ENCODE measurements around the gene MAD1L1. TPM values are rescaled to one million over a fixed set of nuclear protein-coding genes. Genes with fewer than 3 reads are reported as not detected.

Gene MAD1L1
- total RNA-seq, 1 experiment from 2014 or later: 38.5 TPM

GRCh38 chr7:1812509-1813393 is 420.0 kb downstream of the MAD1L1 start:
- H3K4me2 ChIP-seq (ENCODE audit: low read length): no peak overlapping the region
- H3K27ac ChIP-seq (ENCODE audit: low read depth, low read length): no peak overlapping the region
- no peaks in the 10 kb centered on the region for H3K9me3 ChIP-seq (ENCODE audit: control insufficient read depth in 1 of 2, insufficient read depth in 1 of 2, low read depth in 1 of 2, low read length in 2 of 2)
- ChIA-PET RAD21 (ENCODE audit: low non-redundant PET in 1 of 2, low total read pairs in 2 of 2, uncharacterized antibody in 2 of 2, unreplicated experiment in 2 of 2) (no interaction called here), CTCF (no interaction called here), POLR2A (no interaction called here)
- no peaks in the 10 kb centered on the region for H3K79me2 ChIP-seq (ENCODE audit: insufficient read depth, low read length)
- no peak overlapping the region for H3K4me3 ChIP-seq (replicated peaks in 1 of 2; ENCODE audit: low read depth in 1 of 2, low read length in 2 of 2)
- TF ChIP-seq CTCF (IDR thresholded peaks at IDR 0.05 in 2 of 3, conservative IDR thresholded peaks at IDR 0.05 in 1 of 3; ENCODE audit: borderline replicate concordance in 1 of 3, insufficient read depth in 1 of 3, low read depth in 2 of 3, low read length in 2 of 3): 0 out of 6 replicates have a peak, but pooled peaks of 1 of the 3 experiments have one; percentile 2
- TF ChIP-seq ZFX (IDR thresholded peaks at IDR 0.05): no peak
- no peak overlapping the region for H2AFZ ChIP-seq (ENCODE audit: low read depth, low read length, poor library complexity, severe bottlenecking)
- DNase-seq (ENCODE audit: low read depth, low spot score) (no peak), ATAC-seq (peak; percentile 61; the same call in 1 of the 2 replicates)
- no peaks in the 10 kb centered on the region for H3K9me2 ChIP-seq (ENCODE audit: insufficient read depth)
- H3K36me3 ChIP-seq (ENCODE audit: control insufficient read depth in 1 of 2, insufficient read depth in 2 of 2, low read length in 2 of 2): no peaks in the 10 kb centered on the region
- H3K27me3 ChIP-seq (ENCODE audit: insufficient read depth, low read length): no peaks in the 10 kb centered on the region
- H3K9ac ChIP-seq (ENCODE audit: low read length): no peak overlapping the region
- H4K20me1 ChIP-seq (ENCODE audit: insufficient read depth): no peaks in the 10 kb centered on the region
- intact Hi-C loops (cut with micrococcal nuclease): no loop called here
- no peaks in the 10 kb centered on the region for H3K4me1 ChIP-seq (ENCODE audit: control insufficient read depth in 1 of 2, insufficient read depth in 2 of 2, low read length in 2 of 2)
- no TSS peak for BruUV-seq (replicated peaks)

- Histone ChIP-seq H3K9me2 (ENCODE audit: insufficient read depth) (no peaks in the 10 kb centered on the region), H3K27ac (ENCODE audit: low read depth, low read length) (no peak overlapping the region), H3K4me3 (replicated peaks in 1 of 2; ENCODE audit: low read depth in 1 of 2, low read length in 2 of 2) (no peak overlapping the region), H3K4me1 (ENCODE audit: control insufficient read depth in 1 of 2, insufficient read depth in 2 of 2, low read length in 2 of 2) (no peaks in the 10 kb centered on the region), H3K36me3 (ENCODE audit: control insufficient read depth in 1 of 2, insufficient read depth in 2 of 2, low read length in 2 of 2) (no peaks in the 10 kb centered on the region), H4K20me1 (ENCODE audit: insufficient read depth) (no peaks in the 10 kb centered on the region), H3K9ac (ENCODE audit: low read length) (no peak overlapping the region), H3K79me2 (ENCODE audit: insufficient read depth, low read length) (no peaks in the 10 kb centered on the region), H2AFZ (ENCODE audit: low read depth, low read length, poor library complexity, severe bottlenecking) (no peak overlapping the region), H3K9me3 (ENCODE audit: control insufficient read depth in 1 of 2, insufficient read depth in 1 of 2, low read depth in 1 of 2, low read length in 2 of 2) (no peaks in the 10 kb centered on the region), H3K27me3 (ENCODE audit: insufficient read depth, low read length) (no peaks in the 10 kb centered on the region), H3K4me2 (ENCODE audit: low read length) (no peak overlapping the region)
- ChIA-PET RAD21 (ENCODE audit: low non-redundant PET in 1 of 2, low total read pairs in 2 of 2, uncharacterized antibody in 2 of 2, unreplicated experiment in 2 of 2) (no interaction called here), CTCF (no interaction called here), POLR2A (no interaction called here)
- intact Hi-C loops (cut with micrococcal nuclease): no loop called here
- 0 out of 6 replicates have a peak, but pooled peaks of 1 of the 3 experiments have one; percentile 6 for TF ChIP-seq CTCF (IDR thresholded peaks at IDR 0.05 in 2 of 3, conservative IDR thresholded peaks at IDR 0.05 in 1 of 3; ENCODE audit: borderline replicate concordance in 1 of 3, insufficient read depth in 1 of 3, low read depth in 2 of 3, low read length in 2 of 3)
- TF ChIP-seq POLR2AphosphoS5 (IDR thresholded peaks at IDR 0.05; ENCODE audit: low read depth, low read length): no peak
- ATAC-seq: no peak; the same call in 1 of the 2 replicates
- BruUV-seq (replicated peaks): no TSS peak
- DNase-seq (ENCODE audit: low read depth, low spot score): no peak
Observed at GRCh38 chr7:1811850-1812508, 420.8 kb downstream of the MAD1L1 start.
